GM19395 (cell line): Measurements from ENCODE around the gene LONP2.
"Not testable (repeated sequence)": the region's sequence is repeated elsewhere in the genome, so short reads cannot be mapped to it uniquely, and the experiment has no call there.

Experiments used
- ATAC-seq: cut with Tn5 transposase; IDR thresholded peaks from one replicate; pipeline ENCODE4 v1.9.1; 2021; ENCODE audit warnings: mild to moderate bottlenecking, moderate library complexity; ENCODE audit not compliant: unreplicated experiment

Gene LONP2

GRCh38 chr16:48385253-48386150 is 141.4 kb downstream of the LONP2 start, which contains the start of gene SIAH1:
TSS of gene SIAH1 (minus strand) at chr16:48385413. CDS start at chr16:48362428, 22,985 bp downstream.
- ATAC-seq = peak; percentile 58

DNA sequence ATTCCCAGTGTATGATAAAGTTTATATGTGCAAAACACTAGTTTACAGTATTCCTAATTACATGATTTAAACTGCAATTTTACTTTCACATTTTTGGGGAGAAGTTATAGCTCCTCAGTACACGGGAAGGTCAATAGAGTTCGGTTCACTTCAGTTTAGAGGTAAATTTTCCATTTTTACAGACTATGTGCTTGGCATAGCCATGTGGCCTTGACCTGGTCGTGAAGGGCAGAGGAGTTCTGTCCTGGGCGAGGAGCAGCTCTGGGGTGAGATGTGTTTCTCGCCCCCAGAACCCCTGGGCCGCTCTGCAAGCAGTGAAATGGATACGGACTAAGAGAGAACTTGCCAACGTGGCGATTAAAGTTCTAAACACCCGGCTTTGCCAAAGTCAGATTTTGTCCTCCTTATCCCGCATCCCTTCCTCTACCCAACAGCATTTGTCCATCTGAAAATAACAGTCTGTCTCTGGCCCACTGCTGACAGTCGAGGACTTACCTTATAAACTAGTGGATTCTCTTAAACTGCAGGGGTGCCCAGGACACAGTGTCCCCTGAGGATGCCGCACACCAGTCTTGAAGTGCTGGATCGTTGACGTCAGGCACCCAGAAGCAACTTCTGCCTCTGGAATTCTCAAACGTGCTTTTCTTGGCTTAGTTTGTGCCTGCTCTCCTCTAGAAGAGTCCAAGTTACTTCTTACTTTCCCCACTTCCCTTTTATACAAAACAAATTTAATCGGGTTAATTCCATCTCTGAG is 142.6 kb downstream of the LONP2 start:
- ATAC-seq = no peak

DNA sequence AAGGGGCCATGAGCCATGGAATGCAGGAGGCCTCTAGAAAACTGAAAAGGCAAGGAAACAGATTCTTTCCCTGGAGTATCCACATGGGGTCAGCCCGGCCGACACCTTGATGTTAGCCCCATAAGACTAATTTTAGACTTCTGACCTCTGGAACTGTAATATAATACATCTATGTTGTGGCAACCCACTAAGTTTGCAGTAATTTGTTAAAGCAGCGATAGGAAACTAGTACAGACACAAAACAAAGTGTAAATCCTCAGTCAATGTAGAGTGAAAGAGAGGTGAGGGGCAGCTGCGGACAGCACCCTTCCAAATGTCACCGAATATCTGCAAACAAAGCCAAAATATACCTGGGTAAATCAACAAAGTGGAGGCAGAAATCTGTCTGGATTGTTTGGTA is 148.3 kb downstream of the LONP2 start:
- no peak for ATAC-seq

GRCh38 chr16:48393485-48394354 is 149.6 kb downstream of the LONP2 start:
- no peak for ATAC-seq

GRCh38 chr16:48394355-48394703 is 150.2 kb downstream of the LONP2 start:
- no peak for ATAC-seq

DNA sequence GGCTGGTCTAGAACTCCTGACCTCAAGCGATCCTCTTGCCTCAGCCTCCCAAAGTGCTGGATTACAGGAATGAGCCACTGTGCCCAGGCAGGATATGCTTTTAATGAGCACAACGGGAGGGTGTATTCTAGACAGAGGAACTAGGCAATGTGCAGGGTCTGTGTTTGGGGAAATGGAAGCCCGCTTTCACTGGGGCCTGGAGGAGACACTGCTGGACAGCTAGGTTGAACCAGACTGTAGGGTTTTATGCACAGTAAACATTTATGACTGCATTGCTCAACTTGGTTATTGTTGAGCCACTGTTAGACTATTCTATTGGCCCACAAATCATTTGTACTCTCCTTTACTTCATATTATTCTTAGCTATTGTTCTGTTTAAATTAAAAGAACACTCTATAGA is 151.3 kb downstream of the LONP2 start:
- no peak for ATAC-seq

DNA sequence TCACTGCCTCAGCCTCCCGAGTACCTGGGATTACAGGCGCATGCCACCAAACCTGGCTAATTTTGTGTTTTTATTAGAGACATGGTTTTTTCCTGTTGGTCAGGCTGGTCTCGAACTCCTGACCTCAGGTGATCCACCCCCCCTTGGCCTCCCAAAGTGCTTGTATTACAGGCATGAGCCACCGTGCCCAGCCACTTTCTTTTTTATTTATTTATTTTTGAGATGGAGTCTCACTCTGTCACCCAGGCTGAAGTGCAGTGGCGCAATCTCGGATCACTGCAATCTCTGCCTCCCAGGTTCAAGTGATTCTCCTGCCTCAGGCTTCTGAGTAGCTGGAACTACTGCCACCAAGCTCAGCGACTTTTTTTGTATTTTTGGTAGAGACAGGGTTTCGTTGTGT is 158.4 kb downstream of the LONP2 start:
- ATAC-seq = not testable (repeated sequence)

- ATAC-seq = no peak
Observed at GRCh38 chr16:48405153-48405552, 161.1 kb downstream of the LONP2 start.

- ATAC-seq = no peak
Observed at GRCh38 chr16:48405907-48406306, 161.8 kb downstream of the LONP2 start.
